Activated CD8-positive, alpha-beta memory T cell treated with anti-CD3 and anti-CD28 coated beads for 4 hours (primary cell): ENCODE data around the gene PCSK6.
"Not testable (repeated sequence)": the region's sequence is repeated elsewhere in the genome, so short reads cannot be mapped to it uniquely, and the experiment has no call there.

Experiments used
- DNase-seq, 2 donors: peaks; one replicate each; pipeline ENCODE4 v3.0.0-alpha.2; 2020; ENCODE audit warnings: low read depth in 2 of 2

PCSK6 gene

GRCh38 chr15:101378171-101378755 lies 111.2 kb downstream of the PCSK6 start:
- no peak for DNase-seq

- DNase-seq: no peak
Measured at GRCh38 chr15:101376615-101377395, 112.7 kb downstream of the PCSK6 start.

- DNase-seq: not testable (repeated sequence)
Measured at GRCh38 chr15:101375006-101375405, 114.5 kb downstream of the PCSK6 start.

DNA sequence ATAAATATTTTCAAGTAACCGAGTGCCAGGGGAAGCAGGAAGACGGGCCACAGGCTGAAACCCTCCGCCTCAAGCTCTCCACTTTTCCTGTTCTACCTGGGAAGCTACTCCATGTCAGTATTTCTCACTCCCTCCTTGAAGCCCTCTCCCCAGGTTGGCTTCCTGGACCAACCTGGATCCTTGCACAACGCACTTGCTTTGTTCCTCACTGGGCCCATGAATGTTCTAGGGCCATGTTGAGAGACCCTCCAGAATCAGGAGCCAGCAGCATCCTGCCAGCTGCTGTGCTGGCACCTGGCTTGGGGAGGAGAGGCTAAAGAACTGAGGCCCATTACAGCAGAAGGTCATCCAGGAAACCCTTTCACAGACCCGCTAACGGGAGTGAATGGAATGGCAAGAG lies 115.2 kb downstream of the PCSK6 start:
- no peak for DNase-seq

DNA sequence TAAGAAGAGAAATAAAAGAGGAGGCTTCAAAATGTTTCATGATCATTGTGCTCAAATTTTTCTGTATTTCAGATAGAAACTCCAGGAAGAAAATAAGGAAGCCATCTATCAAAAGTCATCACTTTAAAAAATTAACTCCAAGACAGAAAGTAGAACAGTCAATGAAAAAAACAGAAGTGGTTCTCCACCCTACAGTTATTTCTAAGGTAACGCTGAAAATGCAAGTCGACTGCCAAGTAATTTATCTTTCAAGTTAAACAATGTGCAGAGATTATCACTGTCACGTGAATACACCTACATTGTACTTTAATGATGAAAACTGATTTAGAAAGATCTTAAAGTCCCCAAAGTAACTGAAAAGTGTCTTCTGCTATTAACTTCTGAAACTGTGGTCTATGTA lies 115.9 kb downstream of the PCSK6 start:
- no peak for DNase-seq

GRCh38 chr15:101372960-101373525 lies 116.5 kb downstream of the PCSK6 start:
- DNase-seq: no peak

GRCh38 chr15:101372149-101372577 lies 117.3 kb downstream of the PCSK6 start:
- DNase-seq: no peak

- no peak for DNase-seq
Measured at GRCh38 chr15:101371519-101371918, 118.0 kb downstream of the PCSK6 start.

- no peak for DNase-seq
Measured at GRCh38 chr15:101371081-101371480, 118.4 kb downstream of the PCSK6 start.

GRCh38 chr15:101370330-101371024 lies 119.0 kb downstream of the PCSK6 start:
- no peak for DNase-seq

GRCh38 chr15:101369676-101370075 lies 119.8 kb downstream of the PCSK6 start:
- no peak for DNase-seq

DNA sequence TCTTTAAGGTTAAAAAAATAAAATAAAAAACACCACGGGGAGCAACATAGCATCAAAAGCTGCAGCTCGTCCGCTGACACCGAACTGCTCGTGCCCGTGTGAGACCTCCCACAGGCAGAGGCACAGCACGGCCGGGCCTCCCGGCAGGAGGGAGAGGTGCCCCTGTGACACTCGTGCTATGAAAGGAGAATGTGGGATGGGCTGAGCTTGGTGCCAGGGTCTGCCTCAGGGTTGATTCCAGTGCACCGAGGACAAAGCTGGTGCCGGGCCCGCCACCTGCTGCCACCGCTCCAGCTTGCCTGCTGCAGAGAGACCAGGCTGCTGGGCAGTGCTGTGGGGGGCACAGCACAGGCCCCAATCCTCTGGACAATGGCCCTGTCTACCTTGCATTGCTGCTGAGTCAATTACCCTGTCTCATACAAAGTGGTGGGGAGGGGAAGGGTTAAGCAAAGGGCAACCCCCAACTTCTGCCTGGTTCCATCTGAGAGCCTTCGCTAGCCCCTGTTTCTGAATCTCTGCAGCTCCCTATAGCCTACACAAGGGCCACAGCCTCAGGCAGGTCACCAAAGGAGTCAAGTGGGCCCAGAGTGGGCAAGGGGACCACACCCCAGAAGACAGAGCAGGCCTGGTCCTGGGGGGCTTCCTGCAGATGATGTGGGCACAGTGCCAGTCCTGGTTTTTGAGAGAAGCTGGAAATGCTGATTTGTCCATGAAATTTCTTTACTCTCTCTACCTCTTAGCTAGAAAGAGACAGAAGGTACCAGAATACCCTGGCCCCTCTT lies 120.5 kb downstream of the PCSK6 start:
- DNase-seq: no peak

DNA sequence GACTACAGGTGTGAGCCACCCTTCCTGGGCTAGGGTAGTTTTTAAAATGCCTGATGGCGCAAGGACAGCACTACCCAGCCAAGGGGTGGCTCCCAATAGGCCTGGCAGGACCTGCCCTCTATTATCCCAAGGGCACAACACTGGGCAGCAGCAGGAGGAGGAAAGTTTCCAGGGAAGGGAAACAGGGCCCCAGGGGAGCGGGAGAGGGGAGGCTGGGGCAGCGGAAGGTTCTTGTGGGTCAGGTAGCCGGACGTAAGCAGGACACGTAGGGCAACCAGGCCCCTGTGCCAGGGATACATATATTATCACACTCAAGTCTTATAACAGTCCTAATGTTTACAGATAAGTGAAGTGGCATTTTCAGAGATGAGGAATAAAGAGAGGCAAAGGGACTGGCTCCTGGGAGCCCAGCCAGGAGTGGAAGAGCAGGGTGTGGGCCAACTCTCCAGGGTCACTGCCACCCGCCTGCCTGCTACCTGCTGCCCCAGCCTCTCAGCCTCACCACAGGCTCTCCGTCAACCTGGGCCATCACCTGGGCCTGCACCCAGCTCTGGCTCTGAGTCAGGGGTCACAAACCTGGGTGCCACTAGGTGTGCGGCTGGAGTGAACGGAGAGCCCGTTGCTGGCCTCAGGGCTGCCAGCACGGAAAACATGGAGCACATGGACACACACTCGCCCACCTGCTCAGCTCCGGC lies 121.3 kb downstream of the PCSK6 start:
- no peak for DNase-seq

- DNase-seq: no peak
Measured at GRCh38 chr15:101366853-101367252, 122.7 kb downstream of the PCSK6 start.

DNA sequence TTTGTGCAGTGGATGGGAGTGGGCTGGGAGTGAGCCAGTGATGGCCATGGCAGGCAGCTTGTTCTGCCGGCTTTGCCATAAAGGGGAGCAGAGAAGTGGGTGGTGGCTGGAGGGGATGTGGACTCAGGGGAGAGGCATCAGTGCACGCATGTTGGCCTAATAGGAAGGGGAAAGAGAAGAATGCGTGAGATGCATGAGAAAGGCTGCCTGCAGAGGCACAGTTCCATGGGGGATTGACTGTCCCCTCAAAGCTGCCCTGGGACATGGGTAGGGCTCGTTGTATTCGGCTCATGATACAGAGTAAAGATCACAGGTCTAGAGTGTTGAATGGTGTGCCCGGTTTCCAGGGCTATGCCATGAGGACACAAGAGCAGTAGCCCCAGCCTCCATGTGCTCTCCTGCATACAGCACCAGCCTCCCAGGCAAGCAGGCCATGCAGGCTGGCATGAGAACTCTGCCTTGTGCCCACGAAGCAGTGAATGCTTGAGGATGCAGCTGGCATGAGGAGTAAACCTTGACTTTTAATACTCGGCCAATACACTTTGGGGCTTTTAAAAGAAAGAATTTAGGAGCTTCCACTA lies 126.4 kb downstream of the PCSK6 start:
- DNase-seq: no peak

GRCh38 chr15:101362359-101362758 lies 127.1 kb downstream of the PCSK6 start:
- no peak for DNase-seq

DNA sequence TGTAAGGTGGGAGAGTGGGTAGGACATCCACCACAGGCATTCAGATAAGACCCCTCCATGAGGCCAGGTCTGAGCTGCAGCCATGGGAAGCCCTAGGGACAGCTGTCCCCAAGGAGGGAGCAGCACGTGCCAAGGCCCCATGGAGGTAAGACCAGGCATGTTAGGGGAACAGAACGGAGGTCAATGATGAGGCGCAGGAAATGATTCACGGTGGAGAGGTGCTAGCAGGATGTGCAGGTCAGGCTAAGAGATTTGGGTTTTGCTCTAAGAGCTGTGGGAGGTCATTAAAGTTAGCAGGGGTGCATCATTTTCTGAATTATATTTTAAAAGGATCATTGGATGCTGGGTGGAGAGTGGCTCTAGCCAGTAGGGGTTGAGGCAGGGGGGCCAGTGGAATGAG lies 128.1 kb downstream of the PCSK6 start:
- no peak for DNase-seq

DNA sequence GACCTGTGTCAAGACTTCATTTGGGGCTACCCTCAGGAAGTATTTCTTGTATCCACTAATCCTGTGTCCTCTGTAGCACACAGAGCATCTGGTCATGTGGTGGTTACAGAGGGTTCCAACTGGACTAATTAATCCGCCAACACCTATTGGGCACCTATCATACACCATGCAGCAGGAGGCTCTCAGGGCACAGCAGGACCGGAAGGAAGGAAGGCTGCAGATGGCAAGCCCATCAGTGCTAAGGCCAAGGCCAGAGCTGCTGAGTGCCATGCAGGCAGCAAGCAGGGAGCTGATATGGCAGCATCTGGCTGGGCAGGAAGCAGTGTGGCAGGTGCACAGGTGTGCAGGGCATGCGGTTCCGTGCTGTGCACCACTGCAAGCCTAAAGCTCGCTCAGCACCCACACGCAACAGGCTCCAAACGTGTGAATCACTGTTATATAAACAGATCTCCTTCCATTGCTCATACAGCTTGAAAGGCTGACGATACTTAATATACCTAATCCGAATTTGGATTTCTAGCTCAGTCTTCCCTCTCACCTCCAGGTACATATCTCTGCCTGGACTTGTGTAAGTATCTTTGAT lies 130.1 kb downstream of the PCSK6 start:
- DNase-seq: no peak

GRCh38 chr15:101358895-101359294 lies 130.6 kb downstream of the PCSK6 start:
- DNase-seq: no peak

DNA sequence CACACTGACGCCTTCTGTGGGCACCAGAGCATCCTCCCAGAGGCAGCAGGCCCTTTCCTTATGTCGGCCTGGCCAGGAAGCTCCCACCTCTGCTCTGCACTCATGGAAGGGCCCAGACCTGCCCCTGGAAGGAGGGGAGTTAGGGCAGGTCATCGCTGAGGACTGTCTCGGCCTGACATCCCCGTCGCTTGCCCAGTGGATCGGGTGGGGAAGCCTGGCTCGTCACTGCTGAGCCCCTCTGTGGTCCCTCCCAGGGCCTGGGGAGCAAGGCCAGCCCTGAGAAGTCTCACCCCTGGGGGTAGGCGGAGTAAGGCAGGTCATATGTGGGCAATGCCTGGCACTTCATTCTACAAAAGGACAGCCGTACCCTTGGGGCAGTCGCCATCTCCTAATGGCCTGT lies 131.6 kb downstream of the PCSK6 start:
- DNase-seq: no peak
